ENCODE measurements around the gene PAXX.

The PAXX gene

GRCh38 chr9:136978865-136979544 is 13.2 kb upstream of the PAXX start:
- no peak for DNase-seq (ENCODE audit: low read depth in 1 of 2, low spot score in 1 of 2)
- H3K27me3 ChIP-seq (ENCODE audit: insufficient read depth, poor library complexity, severe bottlenecking): peaks cover 2% of the 10 kb centered on the region
- H3K4me3 ChIP-seq (replicated peaks; ENCODE audit: insufficient read depth, low read length): no peak overlapping the region
- no peak overlapping the region for H3K27ac ChIP-seq (replicated peaks)
- TF ChIP-seq CTCF (IDR thresholded peaks at IDR 0.05; ENCODE audit: insufficient read depth, low read length) (no peak), GABPA (IDR thresholded peaks at IDR 0.05; ENCODE audit: low read depth) (no peak), POLR2AphosphoS5 (IDR thresholded peaks at IDR 0.05; ENCODE audit: low read depth) (no peak), SPI1 (IDR thresholded peaks at IDR 0.05; ENCODE audit: borderline replicate concordance, low read depth) (no peak), REST (IDR thresholded peaks at IDR 0.05; ENCODE audit: insufficient replicate concordance, low read depth) (no peak)

- no peak for TF ChIP-seq REST (IDR thresholded peaks at IDR 0.05; ENCODE audit: insufficient replicate concordance, low read depth)
- no peak for TF ChIP-seq GABPA (IDR thresholded peaks at IDR 0.05; ENCODE audit: low read depth)
- TF ChIP-seq CTCF (IDR thresholded peaks at IDR 0.05; ENCODE audit: insufficient read depth, low read length): no peak
- TF ChIP-seq POLR2AphosphoS5 (IDR thresholded peaks at IDR 0.05; ENCODE audit: low read depth): no peak
- no peak for TF ChIP-seq SPI1 (IDR thresholded peaks at IDR 0.05; ENCODE audit: borderline replicate concordance, low read depth)
- H3K27ac ChIP-seq (replicated peaks): no peak overlapping the region
- peaks cover 11% of the 10 kb centered on the region for H3K27me3 ChIP-seq (ENCODE audit: insufficient read depth, poor library complexity, severe bottlenecking)
- no peak for DNase-seq (ENCODE audit: low read depth in 1 of 2, low spot score in 1 of 2)
- no peak overlapping the region for H3K4me3 ChIP-seq (replicated peaks; ENCODE audit: insufficient read depth, low read length)
Observed at GRCh38 chr9:136979769-136980587, 12.2 kb upstream of the PAXX start.

- Histone ChIP-seq H3K4me3 (replicated peaks; ENCODE audit: insufficient read depth, low read length) (no peak overlapping the region), H3K27me3 (ENCODE audit: insufficient read depth, poor library complexity, severe bottlenecking) (peaks cover 17% of the 10 kb centered on the region), H3K27ac (replicated peaks) (no peak overlapping the region)
- TF ChIP-seq CTCF (IDR thresholded peaks at IDR 0.05; ENCODE audit: insufficient read depth, low read length): no peak
- TF ChIP-seq POLR2AphosphoS5 (IDR thresholded peaks at IDR 0.05; ENCODE audit: low read depth): no peak
- no peak for TF ChIP-seq SPI1 (IDR thresholded peaks at IDR 0.05; ENCODE audit: borderline replicate concordance, low read depth)
- TF ChIP-seq REST (IDR thresholded peaks at IDR 0.05; ENCODE audit: insufficient replicate concordance, low read depth): no peak
- no peak for TF ChIP-seq GABPA (IDR thresholded peaks at IDR 0.05; ENCODE audit: low read depth)
- DNase-seq (ENCODE audit: low read depth in 1 of 2, low spot score in 1 of 2): no peak
Observed at GRCh38 chr9:136980669-136981478, 11.3 kb upstream of the PAXX start.

Data from HL-60 (cell line).